Chondrocyte (in vitro differentiated cells): ENCODE data around the gene BRAT1. TPM values are rescaled to one million over a fixed set of nuclear protein-coding genes. Genes with fewer than 3 reads are reported as not detected.

Experiments
- DNase-seq: peaks from one replicate; pipeline ENCODE4 v3.0.0; 2021; ENCODE audit warnings: mixed read lengths, low spot score
- H3K27ac Mint-ChIP-seq: one replicate; pipeline ENCODE4 v1.8.0; 2021; ENCODE audit warnings: mild to moderate bottlenecking, moderate library complexity, mixed read lengths; ENCODE audit not compliant: unreplicated experiment
- H3K27me3 Mint-ChIP-seq: 2 replicates; pipeline ENCODE4 v1.8.0; 2021; ENCODE audit warnings: low read depth, mixed read lengths
- H3K36me3 Mint-ChIP-seq: 2 replicates; pipeline ENCODE4 v1.8.0; 2021; ENCODE audit warnings: low read depth, mixed read lengths
- H3K4me1 Mint-ChIP-seq: 2 replicates; pipeline ENCODE4 v1.8.0; 2021; ENCODE audit warnings: low read depth, mild to moderate bottlenecking, mixed read lengths
- H3K4me3 Mint-ChIP-seq: one replicate; pipeline ENCODE4 v1.8.0; 2021; ENCODE audit warnings: mild to moderate bottlenecking, moderate library complexity, mixed read lengths; ENCODE audit not compliant: unreplicated experiment
- H3K9me3 Mint-ChIP-seq: 2 replicates; pipeline ENCODE4 v1.8.0; 2021; ENCODE audit warnings: low read depth, mixed read lengths
- CTCF ChIP-seq: fragments of 200-600 bp; sonication (generic); IDR thresholded peaks from 2 replicates; pipeline ENCODE4 v1.5.0; 2021; ENCODE audit warnings: antibody characterized with exemption, mild to moderate bottlenecking, moderate library complexity
- total RNA-seq: library from RNA; stranded (reverse); gene quantifications from 3 replicates; pipeline ENCODE4 v1.2.1, GENCODE V29; 2021

The BRAT1 gene
- total RNA-seq, 1 donor from 2014 or later, result 19.6 TPM

- H3K9me3 Mint-ChIP-seq, result no peaks in the 10 kb centered on the region
- TF ChIP-seq CTCF, result peak; percentile 24
- no peaks in the 10 kb centered on the region for H3K36me3 Mint-ChIP-seq
- peak within 1 kb of the TSS; percentile 68 for H3K4me3 Mint-ChIP-seq
- H3K27me3 Mint-ChIP-seq, result no peaks in the 10 kb centered on the region
- peak within 1 kb of the TSS; percentile 59 for H3K27ac Mint-ChIP-seq
- peaks cover 30% of the 10 kb centered on the region for H3K4me1 Mint-ChIP-seq
- peak; percentile 97 for DNase-seq
Measured at GRCh38 chr7:2558629-2559282, 3.4 kb upstream of the BRAT1 start, which contains the start of gene IQCE. Gene IQCE, plus strand, starts transcription at chr7:2558979. Its CDS starts 203 bp downstream, at chr7:2559182.

GRCh38 chr7:2554661-2555111 lies 638 bp downstream of the BRAT1 start:
- Mint-ChIP-seq H3K4me3 (peak overlapping the region; percentile 78), H3K36me3 (peaks cover 3% of the 10 kb centered on the region), H3K4me1 (peaks cover 26% of the 10 kb centered on the region), H3K9me3 (no peaks in the 10 kb centered on the region), H3K27me3 (no peaks in the 10 kb centered on the region), H3K27ac (peak overlapping the region; percentile 74)
- no peak for DNase-seq
- TF ChIP-seq CTCF, result no peak

GRCh38 chr7:2553831-2554581 lies 1.3 kb downstream of the BRAT1 start:
- Mint-ChIP-seq H3K27me3 (no peaks in the 10 kb centered on the region), H3K4me1 (peaks cover 26% of the 10 kb centered on the region), H3K36me3 (peaks cover 6% of the 10 kb centered on the region), H3K9me3 (no peaks in the 10 kb centered on the region), H3K4me3 (peak overlapping the region; percentile 78), H3K27ac (no peak overlapping the region)
- TF ChIP-seq CTCF, result no peak
- DNase-seq, result peak; percentile 59

- no peak for TF ChIP-seq CTCF
- Mint-ChIP-seq H3K27ac (no peak overlapping the region), H3K27me3 (no peaks in the 10 kb centered on the region), H3K9me3 (no peaks in the 10 kb centered on the region), H3K4me1 (peaks cover 22% of the 10 kb centered on the region), H3K36me3 (peaks cover 7% of the 10 kb centered on the region), H3K4me3 (no peak overlapping the region)
- DNase-seq, result peak; percentile 40
Measured at GRCh38 chr7:2553108-2553507, 2.2 kb downstream of the BRAT1 start.

- peaks cover 12% of the 10 kb centered on the region for H3K36me3 Mint-ChIP-seq
- H3K9me3 Mint-ChIP-seq, result no peaks in the 10 kb centered on the region
- peaks cover 18% of the 10 kb centered on the region for H3K4me1 Mint-ChIP-seq
- peak; percentile 29 for DNase-seq
- no peaks in the 10 kb centered on the region for H3K27me3 Mint-ChIP-seq
- H3K4me3 Mint-ChIP-seq, result no peak overlapping the region
- no peak overlapping the region for H3K27ac Mint-ChIP-seq
- no peak for TF ChIP-seq CTCF
Measured at GRCh38 chr7:2551418-2551817, 3.9 kb downstream of the BRAT1 start.
